Testis (tissue), 3 donors: ENCODE results near the gene LRRC7. TPM values are rescaled to one million over a fixed set of nuclear protein-coding genes. Genes with fewer than 3 reads are reported as not detected.

Source experiments
- DNase-seq: peaks from one replicate; pipeline ENCODE4 v3.0.0-alpha.2; 2019
- H3K27ac ChIP-seq, 2 donors: fragments of 200-600 bp; sonication (generic); one replicate each; pipeline ENCODE4 v1.5.1; 2019
- H3K27me3 ChIP-seq: fragments of 200-600 bp; sonication (generic); one replicate; pipeline ENCODE4 v1.5.1; 2019
- H3K36me3 ChIP-seq: fragments of 200-600 bp; sonication (generic); one replicate; pipeline ENCODE4 v1.5.1; 2017; ENCODE audit warnings: low read depth; ENCODE audit errors: missing control alignments
- H3K4me1 ChIP-seq: fragments of 200-600 bp; sonication (generic); one replicate; pipeline ENCODE4 v1.5.1; 2019
- H3K4me3 ChIP-seq, 2 donors: fragments of 200-600 bp; sonication (generic); one replicate each; pipeline ENCODE4 v1.5.1; 2017 to 2019
- H3K9me3 ChIP-seq: fragments of 200-600 bp; sonication (generic); one replicate; pipeline ENCODE4 v1.5.1; 2017
- POLR2A ChIP-seq: fragments of 450-650 bp; IDR thresholded peaks from one replicate; pipeline ENCODE4 v1.6.1; 2017; ENCODE audit warnings: antibody characterized with exemption, mild to moderate bottlenecking, moderate library complexity
- WGBS, 2 donors: methylation state at CpG; one replicate each; pipeline ENCODE4 v1.1.5; 2018; 5-methylcytosine and 5-hydroxymethylcytosine counted together
- intact Hi-C: fragments of 100-400 bp; cut with DNase I; formaldehyde crosslinking; loops from one replicate; pipeline ENCODE4 v1.15.1; 2023; ENCODE audit warnings: low total_unique reads
- polyA plus RNA-seq: library from polyadenylated mRNA; stranded (reverse); fragments of 350-450 nt; fragmentation: Illumina TruSeq; extraction: RNeasy Lipid Tissue Mini Kit (QIAGEN cat#74804); gene quantifications from one replicate; pipeline ENCODE4 v1.2.3, GENCODE V29; 2014; ENCODE audit warnings: low read depth, low replicate concordance; ENCODE audit not compliant: insufficient read depth
- total RNA-seq, 2 donors: library from RNA; depleted of rRNA; stranded (reverse); fragments of >200 nt; gene quantifications; one replicate each; pipeline ENCODE4 v1.2.3, GENCODE V29; 2016
- TF ChIP-seq, protein P1 (sequence below), 3 experiments: fragments of 450-650 bp in 2 of 3; fragments of 200-600 bp in 1 of 3; sonication (generic) in 1 of 3; IDR thresholded peaks; one replicate each; pipeline ENCODE4 v1.5.1; 2016 to 2019; ENCODE audit warnings: antibody characterized with exemption in 3 of 3, mild to moderate bottlenecking in 2 of 3, moderate library complexity in 1 of 3

The LRRC7 gene
- total and polyA plus RNA-seq, 3 donors from 2014 or later, result 5.2 to 8.0 (median 6.9) TPM

DNA sequence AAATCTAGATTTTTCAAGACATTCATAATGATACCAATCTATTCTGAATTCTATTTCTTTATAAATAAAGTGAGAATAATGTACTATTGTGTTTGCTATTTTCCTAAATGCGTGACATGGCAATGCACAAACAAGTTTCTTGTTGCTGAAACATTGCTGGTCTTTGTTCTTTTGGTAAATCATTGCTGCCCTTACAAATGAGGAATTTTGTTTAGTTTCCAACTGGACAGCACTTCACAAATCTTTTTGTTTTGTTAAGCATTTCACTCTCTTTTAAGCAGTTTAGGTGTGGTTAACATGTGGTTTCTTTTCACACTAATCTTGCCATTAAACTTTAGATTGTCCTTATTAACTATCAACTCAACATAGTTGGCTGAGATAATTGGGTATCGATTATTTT is 94.6 kb downstream of the LRRC7 start:
- H3K36me3 ChIP-seq, result no peaks in the 10 kb centered on the region
- no peaks in the 10 kb centered on the region for H3K4me1 ChIP-seq
- no peak for TF ChIP-seq POLR2A
- TF ChIP-seq, protein P1, sequence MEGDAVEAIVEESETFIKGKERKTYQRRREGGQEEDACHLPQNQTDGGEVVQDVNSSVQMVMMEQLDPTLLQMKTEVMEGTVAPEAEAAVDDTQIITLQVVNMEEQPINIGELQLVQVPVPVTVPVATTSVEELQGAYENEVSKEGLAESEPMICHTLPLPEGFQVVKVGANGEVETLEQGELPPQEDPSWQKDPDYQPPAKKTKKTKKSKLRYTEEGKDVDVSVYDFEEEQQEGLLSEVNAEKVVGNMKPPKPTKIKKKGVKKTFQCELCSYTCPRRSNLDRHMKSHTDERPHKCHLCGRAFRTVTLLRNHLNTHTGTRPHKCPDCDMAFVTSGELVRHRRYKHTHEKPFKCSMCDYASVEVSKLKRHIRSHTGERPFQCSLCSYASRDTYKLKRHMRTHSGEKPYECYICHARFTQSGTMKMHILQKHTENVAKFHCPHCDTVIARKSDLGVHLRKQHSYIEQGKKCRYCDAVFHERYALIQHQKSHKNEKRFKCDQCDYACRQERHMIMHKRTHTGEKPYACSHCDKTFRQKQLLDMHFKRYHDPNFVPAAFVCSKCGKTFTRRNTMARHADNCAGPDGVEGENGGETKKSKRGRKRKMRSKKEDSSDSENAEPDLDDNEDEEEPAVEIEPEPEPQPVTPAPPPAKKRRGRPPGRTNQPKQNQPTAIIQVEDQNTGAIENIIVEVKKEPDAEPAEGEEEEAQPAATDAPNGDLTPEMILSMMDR (IDR thresholded peaks at IDR 0.05), result no peak
- intact Hi-C loops, result no loop called here
- no peaks in the 10 kb centered on the region for H3K9me3 ChIP-seq
- WGBS, 2 donors, result 93 to 94% methylated on average over 2 of the region's 2 CpGs
- no peak for DNase-seq
- no peaks in the 10 kb centered on the region for H3K27me3 ChIP-seq
- no peak overlapping the region for H3K4me3 ChIP-seq
- H3K27ac ChIP-seq, result no peak overlapping the region

DNA sequence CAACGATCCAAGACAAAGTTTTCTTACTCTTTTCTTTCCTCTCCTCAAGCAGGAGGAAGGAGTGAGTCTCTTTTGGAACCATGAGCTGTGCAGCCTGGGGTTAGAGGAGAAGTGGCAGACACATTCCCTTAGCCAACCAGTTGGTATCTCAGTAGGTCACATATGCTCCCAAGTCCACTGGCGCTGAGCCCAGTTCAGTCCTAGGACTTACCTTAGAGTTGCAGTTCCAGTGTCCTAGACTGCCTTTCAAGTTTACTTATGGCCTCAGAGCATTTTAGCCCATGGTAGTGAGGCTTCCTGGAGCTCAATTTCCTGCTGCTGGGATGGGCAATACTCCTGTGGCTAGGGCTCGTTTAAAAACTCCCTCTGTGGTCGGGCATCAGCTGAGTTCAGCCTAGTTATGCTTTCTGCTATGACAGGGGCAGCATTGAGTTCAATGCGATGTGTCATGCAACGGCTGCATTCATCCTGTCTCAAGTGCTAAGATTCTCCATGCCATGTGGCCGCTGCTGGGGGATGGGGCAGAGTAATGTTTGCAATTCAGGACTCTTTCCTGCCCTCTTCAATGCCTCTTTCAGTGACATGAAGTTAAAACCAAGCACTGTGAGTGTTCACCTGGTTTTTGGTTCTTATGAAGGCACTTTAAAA is 103.8 kb downstream of the LRRC7 start:
- DNase-seq, result no peak
- Histone ChIP-seq H3K4me1 (no peaks in the 10 kb centered on the region), H3K36me3 (no peaks in the 10 kb centered on the region), H3K4me3 (no peak overlapping the region), H3K27ac (no peak overlapping the region), H3K27me3 (no peaks in the 10 kb centered on the region), H3K9me3 (no peaks in the 10 kb centered on the region)
- WGBS, 2 donors, result 88 to 90% methylated on average over 7 of the region's 7 CpGs
- intact Hi-C loops, result no loop called here
- TF ChIP-seq POLR2A, result no peak
- TF ChIP-seq, protein P1 (IDR thresholded peaks at IDR 0.05), result no peak

DNA sequence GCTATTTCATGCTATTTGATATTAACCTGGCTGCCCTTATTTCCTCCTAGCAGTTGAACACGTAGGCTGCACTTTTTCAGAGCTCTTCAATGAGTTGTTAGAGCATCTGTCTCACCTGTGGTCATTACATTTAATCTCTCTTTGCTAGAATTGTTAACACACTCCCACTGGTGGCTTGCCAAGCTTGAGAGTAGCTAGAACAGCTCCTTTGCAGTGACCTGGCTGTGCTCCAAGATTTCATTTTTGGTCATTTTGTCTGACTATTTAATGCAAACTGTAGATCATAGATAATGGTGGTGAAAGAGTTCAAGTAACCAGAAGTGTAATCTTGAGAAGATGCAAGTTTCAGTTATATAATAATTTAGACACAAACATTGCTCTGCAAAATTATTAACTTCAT is 105.6 kb downstream of the LRRC7 start:
- WGBS, 2 donors, result 65 to 86% methylated on average over 1 of the region's 1 CpG
- DNase-seq, result no peak
- no peaks in the 10 kb centered on the region for H3K27me3 ChIP-seq
- no peaks in the 10 kb centered on the region for H3K4me1 ChIP-seq
- no peaks in the 10 kb centered on the region for H3K36me3 ChIP-seq
- TF ChIP-seq POLR2A, result no peak
- TF ChIP-seq, protein P1 (IDR thresholded peaks at IDR 0.05), result no peak
- no peaks in the 10 kb centered on the region for H3K9me3 ChIP-seq
- intact Hi-C loops, result no loop called here
- H3K4me3 ChIP-seq, result no peak overlapping the region
- no peak overlapping the region for H3K27ac ChIP-seq

DNA sequence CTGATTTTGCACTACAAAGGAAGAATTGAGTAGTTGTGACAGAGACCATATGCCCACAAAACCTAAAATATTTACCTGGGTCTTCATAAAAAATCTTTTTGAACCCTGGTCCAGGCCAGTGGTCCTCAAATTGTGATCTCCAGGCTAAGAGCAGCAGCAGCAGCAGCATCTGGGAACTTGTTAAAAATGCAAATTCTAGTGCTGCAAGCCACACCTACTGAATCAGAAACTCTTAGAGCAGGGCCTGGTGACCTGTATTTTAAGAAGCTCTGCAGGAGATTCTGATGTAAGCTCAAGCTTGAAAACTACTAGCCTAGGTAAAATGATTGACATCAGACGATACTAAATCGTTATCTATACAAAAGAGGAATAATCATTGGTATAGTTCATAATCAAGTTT is 112.2 kb downstream of the LRRC7 start:
- Histone ChIP-seq H3K9me3 (no peaks in the 10 kb centered on the region), H3K4me1 (no peaks in the 10 kb centered on the region), H3K36me3 (no peaks in the 10 kb centered on the region), H3K27me3 (no peaks in the 10 kb centered on the region), H3K4me3 (no peak overlapping the region), H3K27ac (no peak overlapping the region)
- intact Hi-C loops, result no loop called here
- WGBS, 2 donors, result 94 to 99% methylated on average over 2 of the region's 2 CpGs
- DNase-seq, result no peak
- TF ChIP-seq, protein P1 (IDR thresholded peaks at IDR 0.05), result no peak

- DNase-seq, result no peak
- H3K27ac ChIP-seq, result no peak overlapping the region
- H3K36me3 ChIP-seq, result no peaks in the 10 kb centered on the region
- H3K4me1 ChIP-seq, result no peaks in the 10 kb centered on the region
- H3K4me3 ChIP-seq, result no peak overlapping the region
- no peak for TF ChIP-seq POLR2A
- TF ChIP-seq, protein P1 (IDR thresholded peaks at IDR 0.05), result peak in 1 of 3 experiments; percentile 24
- intact Hi-C loops, result no loop called here
- H3K9me3 ChIP-seq, result no peaks in the 10 kb centered on the region
- WGBS, 2 donors, result 88 to 89% methylated on average over 1 of the region's 1 CpG
- no peaks in the 10 kb centered on the region for H3K27me3 ChIP-seq
These were observed 118.8 kb downstream of the LRRC7 start for GRCh38 chr1:69686367-69686984.
